GM18907 (cell line): Measurements from ENCODE around the gene OGFR.

Experiments
- ATAC-seq: cut with Tn5 transposase; IDR thresholded peaks from one replicate; pipeline ENCODE4 v1.9.1; 2021; ENCODE audit warnings: mild to moderate bottlenecking, moderate library complexity; ENCODE audit not compliant: unreplicated experiment

Gene OGFR

GRCh38 chr20:62768551-62769287, 35.9 kb upstream of the OGFR start:
- no peak for ATAC-seq

- no peak for ATAC-seq
These were observed 35.1 kb upstream of the OGFR start for GRCh38 chr20:62769346-62770071.

GRCh38 chr20:62770111-62770910, 34.3 kb upstream of the OGFR start:
- no peak for ATAC-seq

- ATAC-seq, result no peak
These were observed 33.7 kb upstream of the OGFR start for GRCh38 chr20:62770916-62771315.

GRCh38 chr20:62771396-62772102, 33.1 kb upstream of the OGFR start:
- ATAC-seq, result no peak

- no peak for ATAC-seq
These were observed 32.5 kb upstream of the OGFR start for GRCh38 chr20:62772103-62772611.

- ATAC-seq, result no peak
These were observed 32.0 kb upstream of the OGFR start for GRCh38 chr20:62772619-62772989.

GRCh38 chr20:62772990-62773844, 31.4 kb upstream of the OGFR start:
- no peak for ATAC-seq

GRCh38 chr20:62773845-62774714, 30.6 kb upstream of the OGFR start:
- no peak for ATAC-seq

- ATAC-seq, result no peak
These were observed 29.9 kb upstream of the OGFR start for GRCh38 chr20:62774762-62775161.

- no peak for ATAC-seq
These were observed 29.4 kb upstream of the OGFR start for GRCh38 chr20:62775206-62775605.

GRCh38 chr20:62776035-62776691, 28.5 kb upstream of the OGFR start:
- no peak for ATAC-seq

- ATAC-seq, result peak; percentile 41
These were observed 27.7 kb upstream of the OGFR start for GRCh38 chr20:62776692-62777527.

GRCh38 chr20:62777528-62777830, 27.2 kb upstream of the OGFR start:
- ATAC-seq, result no peak

- ATAC-seq, result no peak
These were observed 26.6 kb upstream of the OGFR start for GRCh38 chr20:62778058-62778457.

GRCh38 chr20:62778601-62779416, 25.8 kb upstream of the OGFR start:
- no peak for ATAC-seq

- ATAC-seq, result no peak
These were observed 25.3 kb upstream of the OGFR start for GRCh38 chr20:62779417-62779685.
